BLaER1 (cell line): ENCODE measurements around the gene FGF10.

Source experiments
- H3K27ac ChIP-seq: shearing (Covaris generic); formaldehyde crosslinking; 2 replicates; pipeline ENCODE4 v1.8.1; 2022
- H3K27me3 ChIP-seq: shearing (Covaris generic); formaldehyde crosslinking; 2 replicates; pipeline ENCODE4 v1.8.1; 2022
- H3K36me3 ChIP-seq: shearing (Covaris generic); formaldehyde crosslinking; 2 replicates; pipeline ENCODE4 v1.8.1; 2022
- H3K4me1 ChIP-seq: shearing (Covaris generic); formaldehyde crosslinking; 2 replicates; pipeline ENCODE4 v1.8.1; 2022
- H3K4me2 ChIP-seq: shearing (Covaris generic); formaldehyde crosslinking; 2 replicates; pipeline ENCODE4 v1.8.1; 2022
- H3K4me3 ChIP-seq: shearing (Covaris generic); formaldehyde crosslinking; 2 replicates; pipeline ENCODE4 v1.8.1; 2022
- H3K9ac ChIP-seq: shearing (Covaris generic); formaldehyde crosslinking; 2 replicates; pipeline ENCODE4 v1.8.1; 2022
- H3K9me3 ChIP-seq: shearing (Covaris generic); formaldehyde crosslinking; 2 replicates; pipeline ENCODE4 v1.8.1; 2022
- H4K20me1 ChIP-seq: shearing (Covaris generic); formaldehyde crosslinking; 2 replicates; pipeline ENCODE4 v1.8.1; 2022
- Cebpa-rat ChIP-seq: shearing (Covaris generic); IDR thresholded peaks from 2 replicates; pipeline ENCODE4 v1.8.1; 2022

Gene FGF10

DNA sequence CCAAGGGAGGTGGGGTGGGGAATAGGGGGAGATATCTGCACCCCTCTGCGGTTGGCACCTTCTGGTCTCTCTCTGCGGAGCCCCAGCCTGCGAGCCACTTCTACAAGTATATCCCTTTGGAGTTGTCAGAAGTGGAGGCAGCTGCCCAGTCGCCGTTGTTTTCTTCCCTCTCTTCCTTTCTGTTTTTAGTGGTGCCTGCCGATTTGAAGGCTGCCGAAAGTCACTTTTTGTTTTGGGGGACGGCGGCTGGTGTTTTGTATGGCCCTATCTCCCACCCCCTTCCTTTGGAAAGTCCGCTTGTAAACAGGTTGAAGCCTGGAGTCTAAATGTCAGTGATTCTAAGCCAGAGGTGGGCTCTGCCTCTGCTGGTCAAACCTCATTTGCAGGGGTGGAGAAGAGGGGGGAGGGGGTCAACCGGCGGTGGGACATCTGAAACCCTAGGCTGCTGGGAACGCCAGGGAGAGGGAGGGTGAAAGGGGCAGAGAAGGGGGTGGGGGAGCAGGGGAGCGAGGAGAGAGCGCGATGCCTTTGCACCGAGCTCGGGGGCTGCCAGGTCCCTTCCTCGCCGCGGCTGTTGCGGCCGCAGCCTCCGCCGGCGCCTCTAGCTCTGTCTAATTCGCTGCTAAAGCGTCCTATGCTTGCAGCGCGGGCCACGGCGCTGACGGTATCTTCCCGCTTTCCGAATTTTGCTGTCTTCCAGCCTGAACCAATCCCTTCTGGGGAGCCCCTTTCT, at the start of gene FGF10:
Gene FGF10, minus strand, starts transcription at position 331 of the 733 bp plus-strand sequence. CDS start 738 bp downstream, outside the sequence.
- Histone ChIP-seq H3K36me3 (no peaks in the 10 kb centered on the region), H3K4me3 (no peak within 1 kb of the TSS), H3K4me1 (no peaks in the 10 kb centered on the region), H3K27ac (no peak within 1 kb of the TSS), H3K27me3 (peaks cover 10% of the 10 kb centered on the region), H3K9ac (no peak within 1 kb of the TSS), H4K20me1 (no peaks in the 10 kb centered on the region), H3K4me2 (no peak within 1 kb of the TSS), H3K9me3 (peaks cover 11% of the 10 kb centered on the region; the same call in 1 of the 2 replicates)
- no peak for TF ChIP-seq Cebpa-rat

DNA sequence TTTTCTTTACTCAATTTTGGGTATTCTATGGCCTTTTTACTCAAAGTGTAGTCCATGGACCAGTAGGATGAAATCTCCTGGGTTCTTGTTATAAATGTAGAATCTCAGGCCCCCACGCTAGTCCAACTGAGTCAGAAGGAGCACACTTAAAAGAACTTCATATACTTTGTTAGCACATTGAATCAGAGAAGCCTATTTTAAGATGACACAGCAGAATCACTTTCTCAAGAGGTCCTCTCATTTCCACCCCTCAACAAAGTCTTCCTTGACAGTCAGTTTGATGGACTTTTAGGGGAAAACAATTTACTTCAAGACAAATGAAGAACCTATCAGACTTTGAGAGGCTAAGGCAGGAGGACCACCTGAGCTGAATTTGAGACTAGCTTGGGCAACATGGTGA, 37.7 kb upstream of the FGF10 start:
- Histone ChIP-seq H3K4me2 (no peak overlapping the region), H3K27me3 (no peaks in the 10 kb centered on the region), H3K4me3 (no peak overlapping the region), H3K27ac (no peak overlapping the region), H4K20me1 (no peaks in the 10 kb centered on the region), H3K9me3 (no peaks in the 10 kb centered on the region), H3K36me3 (no peaks in the 10 kb centered on the region), H3K9ac (no peak overlapping the region), H3K4me1 (no peaks in the 10 kb centered on the region)
- no peak for TF ChIP-seq Cebpa-rat

DNA sequence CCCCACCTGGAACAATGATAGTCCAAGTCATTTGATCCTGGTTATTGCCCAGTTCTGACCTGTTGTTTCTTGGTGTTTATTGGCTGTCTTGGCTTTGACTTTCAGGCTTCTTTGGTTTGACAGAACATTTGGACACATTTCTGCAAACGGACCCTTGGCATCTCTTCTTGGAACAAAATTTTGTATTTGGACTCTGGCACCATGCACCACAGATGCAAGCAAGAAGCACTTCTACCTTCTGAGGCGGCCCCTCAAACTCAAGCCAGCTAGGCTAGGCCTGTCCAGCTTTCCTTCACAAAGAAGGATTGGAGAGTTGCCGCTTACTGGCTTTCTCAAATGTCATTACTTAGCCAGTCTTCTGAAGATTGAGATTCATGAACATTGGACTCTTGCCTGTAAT, 23.1 kb upstream of the FGF10 start:
- Histone ChIP-seq H3K4me2 (no peak overlapping the region), H3K9ac (no peak overlapping the region), H3K4me1 (peaks cover 2% of the 10 kb centered on the region; the same call in 1 of the 2 replicates), H3K27ac (no peak overlapping the region), H3K4me3 (no peak overlapping the region), H3K9me3 (no peaks in the 10 kb centered on the region), H4K20me1 (no peaks in the 10 kb centered on the region), H3K36me3 (no peaks in the 10 kb centered on the region), H3K27me3 (no peaks in the 10 kb centered on the region)
- no peak for TF ChIP-seq Cebpa-rat

DNA sequence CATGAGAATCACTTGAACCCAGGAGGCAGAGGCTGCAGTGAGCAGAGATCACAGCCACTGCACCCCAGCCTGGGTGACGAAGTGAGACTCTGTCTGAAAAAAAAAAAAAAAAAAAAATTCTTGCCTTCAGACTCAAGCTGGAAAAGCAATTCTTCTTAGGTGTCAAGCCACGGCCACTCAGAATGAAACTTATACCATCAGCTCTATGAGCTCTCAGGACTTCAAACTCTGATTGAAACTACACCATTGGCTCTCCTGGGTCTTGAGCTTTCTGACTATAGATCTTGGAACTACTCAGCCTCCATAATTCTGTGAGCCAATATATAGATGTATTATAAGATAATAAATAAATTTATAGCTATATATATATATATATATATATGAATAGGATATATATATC, 12.9 kb upstream of the FGF10 start:
- Histone ChIP-seq H3K36me3 (no peaks in the 10 kb centered on the region), H3K27me3 (no peaks in the 10 kb centered on the region), H4K20me1 (no peaks in the 10 kb centered on the region), H3K27ac (no peak overlapping the region), H3K4me2 (no peak overlapping the region), H3K9me3 (no peaks in the 10 kb centered on the region), H3K9ac (no peak overlapping the region), H3K4me1 (no peaks in the 10 kb centered on the region), H3K4me3 (no peak overlapping the region)
- no peak for TF ChIP-seq Cebpa-rat

DNA sequence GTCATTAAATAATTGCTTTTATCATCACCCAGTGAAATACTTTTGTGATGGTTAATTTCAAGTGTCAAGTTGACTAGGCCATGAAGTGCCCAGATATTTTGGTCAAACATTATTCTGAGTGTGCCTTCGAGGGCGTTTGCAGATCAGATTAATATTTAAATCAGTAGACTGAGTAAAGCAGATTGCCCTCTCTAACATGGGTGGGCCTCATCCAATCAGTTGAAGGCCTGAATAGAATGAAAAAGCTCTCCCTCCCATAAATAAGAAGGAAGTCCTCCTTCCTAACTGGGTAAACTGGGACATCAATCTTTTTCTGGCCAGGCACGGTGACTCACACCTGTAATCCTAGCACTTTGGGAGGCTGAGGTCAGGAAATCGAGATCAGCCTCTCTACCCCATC, 12.4 kb upstream of the FGF10 start:
- Histone ChIP-seq H3K4me3 (no peak overlapping the region), H3K36me3 (no peaks in the 10 kb centered on the region), H3K27ac (no peak overlapping the region), H3K9me3 (no peaks in the 10 kb centered on the region), H3K9ac (no peak overlapping the region), H3K27me3 (no peaks in the 10 kb centered on the region), H3K4me2 (no peak overlapping the region), H4K20me1 (no peaks in the 10 kb centered on the region), H3K4me1 (no peaks in the 10 kb centered on the region)
- no peak for TF ChIP-seq Cebpa-rat

DNA sequence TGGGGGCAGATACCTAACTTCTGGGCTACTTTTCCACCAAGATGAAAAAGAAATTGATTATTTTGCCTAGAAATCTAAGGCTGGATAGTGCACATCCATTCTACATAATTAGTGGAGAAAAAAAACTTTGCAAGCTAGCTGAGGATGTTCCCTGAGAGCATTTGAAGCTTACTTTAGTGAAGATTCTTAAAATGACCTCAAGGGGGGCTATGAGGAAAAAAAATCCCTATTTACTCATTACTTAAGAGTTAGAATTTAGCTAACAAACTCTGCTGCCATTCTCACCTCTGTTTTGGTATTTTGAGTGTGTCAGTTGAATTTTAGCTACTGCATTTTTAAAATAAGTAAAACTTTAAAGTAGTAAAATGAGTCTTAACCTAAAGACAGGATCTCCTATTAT, 9.2 kb upstream of the FGF10 start:
- Histone ChIP-seq H4K20me1 (no peaks in the 10 kb centered on the region), H3K4me1 (no peaks in the 10 kb centered on the region), H3K4me2 (no peak overlapping the region), H3K27me3 (no peaks in the 10 kb centered on the region), H3K9ac (no peak overlapping the region), H3K36me3 (no peaks in the 10 kb centered on the region), H3K27ac (no peak overlapping the region), H3K4me3 (no peak overlapping the region), H3K9me3 (no peaks in the 10 kb centered on the region)
- TF ChIP-seq Cebpa-rat = no peak

DNA sequence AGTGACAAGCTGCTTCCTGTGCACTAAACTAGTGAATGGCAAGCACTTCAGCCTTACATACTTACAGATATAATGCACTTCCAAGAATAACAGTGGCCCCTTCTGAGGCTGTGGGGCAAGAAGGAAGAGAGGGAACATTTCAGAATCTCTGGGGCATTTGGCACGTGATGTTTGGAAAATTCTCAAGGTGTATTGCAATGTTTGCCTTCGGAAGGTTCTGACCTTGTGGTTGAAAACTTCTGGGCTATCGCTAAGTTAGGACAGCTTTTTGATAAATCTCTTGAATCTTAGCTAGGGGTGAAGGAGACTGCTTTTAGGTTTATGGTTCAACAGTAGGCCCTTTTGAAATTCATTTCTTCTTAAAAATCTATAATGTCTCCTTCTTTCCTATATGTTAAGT, 7.1 kb upstream of the FGF10 start:
- Histone ChIP-seq H3K27me3 (no peaks in the 10 kb centered on the region), H3K9me3 (no peaks in the 10 kb centered on the region), H3K4me1 (no peaks in the 10 kb centered on the region), H3K9ac (no peak overlapping the region), H3K4me2 (no peak overlapping the region), H4K20me1 (no peaks in the 10 kb centered on the region), H3K36me3 (no peaks in the 10 kb centered on the region), H3K4me3 (no peak overlapping the region), H3K27ac (no peak overlapping the region)
- TF ChIP-seq Cebpa-rat = no peak

DNA sequence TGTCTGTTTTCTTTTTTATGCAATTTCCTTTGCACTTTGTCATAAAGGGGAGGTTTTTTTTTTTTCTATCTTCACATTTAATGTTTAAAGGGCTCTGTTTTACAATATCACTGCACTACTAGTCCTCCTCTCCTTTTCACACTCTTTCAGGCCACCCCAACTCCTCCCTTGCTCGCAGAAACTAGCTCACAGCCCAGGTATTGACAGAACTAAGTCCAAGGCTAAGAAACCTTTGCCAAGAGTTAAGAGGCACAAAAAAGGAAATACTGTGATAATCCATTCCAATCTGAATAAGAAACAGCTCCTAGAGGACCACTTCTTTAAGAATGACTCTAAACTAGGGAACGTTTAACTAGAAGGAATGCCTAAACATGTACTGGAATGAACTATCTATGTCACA, 1.1 kb upstream of the FGF10 start:
- no peak for TF ChIP-seq Cebpa-rat
- Histone ChIP-seq H3K9ac (no peak overlapping the region), H3K27me3 (peaks cover 10% of the 10 kb centered on the region), H3K4me3 (no peak overlapping the region), H3K4me1 (no peaks in the 10 kb centered on the region), H3K4me2 (no peak overlapping the region), H3K27ac (no peak overlapping the region), H3K9me3 (peaks cover 11% of the 10 kb centered on the region; the same call in 1 of the 2 replicates), H4K20me1 (no peaks in the 10 kb centered on the region), H3K36me3 (no peaks in the 10 kb centered on the region)

DNA sequence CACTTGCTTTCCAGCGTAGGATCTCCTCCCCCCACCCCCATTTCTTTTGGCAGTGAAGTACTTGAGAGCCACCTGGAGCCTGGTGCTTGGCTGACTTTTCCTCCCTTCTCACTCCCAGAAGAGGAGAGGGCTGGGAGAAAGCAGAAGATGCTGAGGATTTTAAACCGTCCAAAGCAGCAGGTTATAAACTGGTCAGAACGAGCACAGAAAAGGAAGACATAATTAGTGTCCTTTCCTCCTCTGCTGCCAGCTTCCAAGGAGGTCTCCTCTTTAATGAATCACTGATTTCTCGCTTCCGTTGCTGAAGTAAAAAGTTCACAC, 563 bp upstream of the FGF10 start:
- TF ChIP-seq Cebpa-rat = no peak
- Histone ChIP-seq H3K4me2 (no peak overlapping the region), H4K20me1 (no peaks in the 10 kb centered on the region), H3K9ac (no peak overlapping the region), H3K36me3 (no peaks in the 10 kb centered on the region), H3K27me3 (peaks cover 10% of the 10 kb centered on the region), H3K27ac (no peak overlapping the region), H3K9me3 (peaks cover 11% of the 10 kb centered on the region; the same call in 1 of the 2 replicates), H3K4me1 (no peaks in the 10 kb centered on the region), H3K4me3 (no peak overlapping the region)

DNA sequence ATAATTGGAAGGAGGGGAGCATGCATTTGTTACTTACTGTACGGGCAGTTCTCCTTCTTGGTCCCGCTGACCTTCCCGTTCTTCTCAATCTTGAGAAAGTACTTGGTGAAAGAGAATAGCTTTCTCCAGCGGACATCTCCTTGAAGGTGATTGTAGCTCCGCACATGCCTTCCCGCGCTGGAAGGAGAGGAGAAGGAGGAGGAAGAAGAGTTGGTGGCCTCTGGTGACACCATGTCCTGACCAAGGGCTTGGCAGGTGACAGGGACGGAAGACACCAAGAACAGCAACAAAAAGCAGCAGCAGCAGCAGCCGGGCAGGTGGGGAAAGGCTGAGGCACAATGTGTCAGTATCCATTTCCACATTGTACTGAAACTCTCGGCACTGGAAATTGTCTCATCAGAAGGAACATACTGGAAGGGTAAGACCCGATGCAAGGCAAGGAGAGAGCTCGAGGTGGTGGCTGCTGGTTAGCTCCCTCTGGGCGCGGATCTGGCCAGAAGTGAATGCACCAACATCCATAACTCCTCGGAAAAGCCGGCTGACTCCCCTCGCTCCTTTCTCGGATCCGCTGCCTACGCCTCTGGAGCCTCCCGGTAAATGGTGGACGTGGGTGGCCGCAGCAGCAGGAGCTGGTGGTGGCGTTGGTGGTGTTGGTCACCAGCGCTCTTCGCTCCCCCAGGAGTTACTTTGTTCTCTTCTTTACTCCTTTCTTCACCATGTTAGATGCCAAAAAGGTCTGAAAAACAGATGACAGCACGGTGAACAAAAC, 715 bp downstream of the FGF10 start:
- TF ChIP-seq Cebpa-rat = no peak
- no peak overlapping the region for H3K4me3 ChIP-seq
- no peak overlapping the region for H3K4me2 ChIP-seq

More for the DNA sequence above, 715 bp downstream of the FGF10 start:
- Histone ChIP-seq H3K9me3 (peaks cover 11% of the 10 kb centered on the region; the same call in 1 of the 2 replicates), H3K9ac (no peak overlapping the region), H3K27ac (no peak overlapping the region), H3K27me3 (peaks cover 10% of the 10 kb centered on the region), H4K20me1 (no peaks in the 10 kb centered on the region), H3K4me1 (no peaks in the 10 kb centered on the region), H3K36me3 (no peaks in the 10 kb centered on the region)
